ENCODE results near the gene DLX2. TPM values are rescaled to one million over a fixed set of nuclear protein-coding genes. Genes with fewer than 3 reads are reported as not detected.
"Not testable (repeated sequence)": the region's sequence is repeated elsewhere in the genome, so short reads cannot be mapped to it uniquely, and the experiment has no call there.

The DLX2 gene
- total RNA-seq (2022) (0.79 and 0.82 TPM in 2 replicates), Bru-seq, nascent RNA (percentile 26 among the genes with signal in this experiment), BruChase-seq, experiment 1, labeled RNA remaining after a 2-hour chase (percentile 46 among the genes with signal in this experiment), BruChase-seq, experiment 2, labeled RNA remaining after a 6-hour chase (percentile 37 among the genes with signal in this experiment)
- long read RNA-seq, partial matches to known transcripts = 0 of 3 reads
- long read RNA-seq, other reads (novel, unspliced or antisense) = 0 of 3 reads

DNA sequence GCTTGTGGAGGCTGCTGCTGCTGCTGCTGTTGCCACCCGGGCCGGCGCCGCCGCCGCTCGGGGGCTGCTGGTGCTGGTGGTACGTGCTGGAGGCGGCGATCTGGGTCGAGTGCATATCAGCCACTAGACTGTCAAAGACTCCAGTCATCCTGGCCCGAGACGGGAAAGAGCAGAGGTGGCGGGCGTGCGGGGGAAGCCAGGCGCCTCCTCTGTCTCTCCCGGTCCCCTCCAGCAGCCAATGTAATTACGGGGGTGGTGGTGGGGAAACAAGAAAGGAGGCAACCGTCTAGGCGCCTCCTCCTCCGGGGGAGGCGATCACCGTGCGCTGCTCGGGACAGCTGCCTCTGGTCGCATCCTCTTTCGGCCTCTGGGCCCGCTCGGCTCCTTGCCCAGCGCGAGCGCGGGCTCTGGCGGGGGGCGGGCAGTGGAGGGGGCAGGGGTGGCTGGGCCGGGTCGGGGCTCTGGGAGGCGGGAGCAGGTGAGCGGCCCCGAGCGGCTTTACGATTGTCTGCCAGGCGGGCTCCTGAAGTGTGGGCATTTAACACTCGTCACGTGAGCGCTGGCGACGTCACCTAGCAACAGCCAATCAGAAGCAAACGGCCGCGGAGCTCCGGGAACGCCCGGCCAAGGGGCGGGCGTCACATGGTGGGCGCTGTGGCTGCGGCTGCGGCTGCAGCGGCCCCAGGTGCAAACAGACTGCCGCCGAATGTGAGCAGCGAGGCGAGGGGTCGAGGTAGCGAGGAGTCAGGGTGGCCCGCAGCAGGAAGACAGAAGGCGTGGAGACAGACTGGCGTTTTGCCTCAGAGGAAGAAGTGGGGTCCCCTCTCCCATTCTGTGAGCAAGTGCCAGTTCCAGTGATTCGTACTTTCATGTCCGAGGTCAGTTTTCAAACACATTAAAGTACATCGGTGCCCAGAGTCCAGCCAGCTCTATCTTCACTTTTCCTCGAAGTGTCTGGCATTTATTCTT is at the start of gene DLX2:
Gene DLX2 (minus strand): TSS at position 510 of the 969 bp plus-strand sequence. CDS start 362 bp downstream, at position 148.
- peaks cover 14% of the 10 kb centered on the region for H3K4me1 Mint-ChIP-seq (ENCODE audit: low read depth, unreplicated experiment)
- H3K36me3 Mint-ChIP-seq (ENCODE audit: insufficient read depth, unreplicated experiment) = peaks cover 16% of the 10 kb centered on the region
- BruUV-seq (replicated peaks) = no TSS peak
- Histone ChIP-seq H3K36me3 (ENCODE audit: control insufficient read depth, insufficient read depth, low read length) (no peaks in the 10 kb centered on the region), H3K27me3 (replicated peaks; ENCODE audit: control insufficient read depth, insufficient read depth, low read length) (no peaks in the 10 kb centered on the region), H3K9me3 (no peaks in the 10 kb centered on the region), H3K4me1 (peaks cover 11% of the 10 kb centered on the region), H3K4me3 (ENCODE audit: low read depth, low read length) (peak within 1 kb of the TSS; percentile 62)
- DNase-seq = peak; percentile 89 to 93
- intact Hi-C loops (cut with micrococcal nuclease; ENCODE audit: unreplicated experiment) = loop anchor here (1.0 to 5.0 kb wide), 7 partner anchors 17 to 528 kb away; partner anchors contain the start of genes DLX1, DYNC1I2, METAP1D and SLC25A12
- ChIA-PET CTCF (interaction anchor here (0.6 to 1.7 kb wide), 10 partner anchors 9 to 504 kb away, joined by 3 to 10 read pairs (median 4); partner anchors contain the start of genes DLX1 and HAT1), POLR2A (interaction anchor here (0.6 to 2.8 kb wide), 4 partner anchors 18 to 392 kb away, joined by 3 to 16 read pairs (median 6); partner anchors contain the start of genes DLX1 and HAT1)
- peaks cover 3% of the 10 kb centered on the region for H3K27me3 Mint-ChIP-seq (ENCODE audit: insufficient read depth, unreplicated experiment)
- H3K9me3 Mint-ChIP-seq (ENCODE audit: unreplicated experiment) = no peaks in the 10 kb centered on the region
- no peak for TF ChIP-seq CTCF (IDR thresholded peaks at IDR 0.05; ENCODE audit: insufficient read depth in 1 of 2, low read depth in 1 of 2, low read length in 1 of 2, severe bottlenecking in 1 of 2, unreplicated experiment in 1 of 2)
- H3K27ac Mint-ChIP-seq (ENCODE audit: unreplicated experiment) = peak within 1 kb of the TSS; percentile 48
- peak within 1 kb of the TSS; percentile 88 for H3K4me3 Mint-ChIP-seq (ENCODE audit: unreplicated experiment)

DNA sequence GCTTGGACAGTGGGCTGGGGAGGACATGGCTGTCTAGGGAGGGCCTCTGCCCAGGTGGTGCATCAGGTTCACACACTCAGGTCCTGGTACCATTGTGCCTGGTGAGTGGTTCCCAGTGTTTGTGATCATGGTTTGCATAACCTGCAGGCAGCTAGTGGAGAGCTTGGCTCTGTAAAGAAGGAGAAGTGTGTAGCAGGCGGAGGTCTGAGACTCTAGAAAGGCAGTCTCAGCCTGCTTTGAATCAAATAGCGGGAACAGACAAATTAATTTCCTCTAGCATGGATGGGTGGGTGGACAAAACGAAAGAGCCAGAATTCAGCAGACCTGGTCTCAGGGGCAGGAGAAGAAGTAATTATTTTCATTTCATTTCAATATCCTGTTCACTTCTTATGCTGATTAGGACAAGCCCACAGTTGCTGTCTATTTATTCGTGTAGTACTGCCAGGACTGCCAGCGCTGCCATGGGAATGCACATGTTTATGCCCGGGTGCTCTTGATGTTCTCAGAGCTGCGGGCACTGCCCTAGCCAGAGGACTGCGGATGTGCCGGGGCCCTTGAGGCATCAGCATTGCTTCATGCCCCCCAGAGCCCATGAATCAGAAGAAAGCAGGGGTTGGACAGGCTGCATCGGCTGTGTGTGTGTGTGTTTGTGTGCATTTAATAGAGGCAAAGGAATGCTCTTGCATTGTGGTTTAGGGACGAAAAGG is 45.4 kb upstream of the DLX2 start:
- Histone ChIP-seq H3K9me3 (no peaks in the 10 kb centered on the region), H3K27me3 (replicated peaks; ENCODE audit: control insufficient read depth, insufficient read depth, low read length) (no peaks in the 10 kb centered on the region), H3K4me3 (ENCODE audit: low read depth, low read length) (no peak overlapping the region), H3K36me3 (ENCODE audit: control insufficient read depth, insufficient read depth, low read length) (no peaks in the 10 kb centered on the region), H3K4me1 (no peaks in the 10 kb centered on the region)
- intact Hi-C loops (cut with micrococcal nuclease; ENCODE audit: unreplicated experiment) = no loop called here
- no TSS peak for BruUV-seq (replicated peaks)
- Mint-ChIP-seq H3K36me3 (ENCODE audit: insufficient read depth, unreplicated experiment) (no peaks in the 10 kb centered on the region), H3K27ac (ENCODE audit: unreplicated experiment) (no peak overlapping the region), H3K27me3 (ENCODE audit: insufficient read depth, unreplicated experiment) (peaks cover 9% of the 10 kb centered on the region), H3K4me1 (ENCODE audit: low read depth, unreplicated experiment) (no peaks in the 10 kb centered on the region), H3K4me3 (ENCODE audit: unreplicated experiment) (no peak overlapping the region), H3K9me3 (ENCODE audit: unreplicated experiment) (no peaks in the 10 kb centered on the region)
- no peak for DNase-seq
- CTCF ChIA-PET = no interaction called here
- POLR2A ChIA-PET = no interaction called here
- no peak for TF ChIP-seq CTCF (IDR thresholded peaks at IDR 0.05; ENCODE audit: insufficient read depth in 1 of 2, low read depth in 1 of 2, low read length in 1 of 2, severe bottlenecking in 1 of 2, unreplicated experiment in 1 of 2)

- no peaks in the 10 kb centered on the region for H3K4me1 Mint-ChIP-seq (ENCODE audit: low read depth, unreplicated experiment)
- H3K9me3 ChIP-seq = no peaks in the 10 kb centered on the region
- TF ChIP-seq CTCF (IDR thresholded peaks at IDR 0.05; ENCODE audit: insufficient read depth in 1 of 2, low read depth in 1 of 2, low read length in 1 of 2, severe bottlenecking in 1 of 2, unreplicated experiment in 1 of 2) = no peak
- intact Hi-C loops (cut with micrococcal nuclease; ENCODE audit: unreplicated experiment) = no loop called here
- H3K4me3 ChIP-seq (ENCODE audit: low read depth, low read length) = no peak overlapping the region
- no peak overlapping the region for H3K27ac Mint-ChIP-seq (ENCODE audit: unreplicated experiment)
- ChIA-PET CTCF (no interaction called here), POLR2A (no interaction called here)
- H3K4me3 Mint-ChIP-seq (ENCODE audit: unreplicated experiment) = no peak overlapping the region
- BruUV-seq (replicated peaks) = no TSS peak
- H3K36me3 ChIP-seq (ENCODE audit: control insufficient read depth, insufficient read depth, low read length) = no peaks in the 10 kb centered on the region
- peaks cover 9% of the 10 kb centered on the region for H3K27me3 Mint-ChIP-seq (ENCODE audit: insufficient read depth, unreplicated experiment)
- H3K9me3 Mint-ChIP-seq (ENCODE audit: unreplicated experiment) = no peaks in the 10 kb centered on the region
- DNase-seq = no peak
- H3K36me3 Mint-ChIP-seq (ENCODE audit: insufficient read depth, unreplicated experiment) = no peaks in the 10 kb centered on the region
- H3K27me3 ChIP-seq (replicated peaks; ENCODE audit: control insufficient read depth, insufficient read depth, low read length) = no peaks in the 10 kb centered on the region
- no peaks in the 10 kb centered on the region for H3K4me1 ChIP-seq
These were observed 41.1 kb upstream of the DLX2 start for GRCh38 chr2:172143817-172144216.

DNA sequence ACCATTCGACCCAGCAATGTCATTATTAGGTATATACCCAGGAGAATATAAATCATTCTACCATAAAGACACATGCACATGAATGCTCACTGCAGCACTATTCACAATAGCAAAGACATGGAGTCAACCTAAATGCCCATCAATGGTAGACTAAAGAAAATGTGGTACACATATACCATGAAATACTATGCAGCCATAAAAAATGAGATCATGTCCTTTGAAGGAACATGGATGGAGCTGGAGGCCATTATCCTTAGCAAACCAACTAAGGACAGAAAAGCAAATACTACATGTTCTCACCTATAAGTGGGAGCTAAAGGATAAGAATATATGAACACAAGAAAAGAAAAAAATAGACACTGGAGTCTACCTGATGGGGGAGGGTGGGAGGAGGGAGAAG is 36.0 kb upstream of the DLX2 start:
- BruUV-seq (replicated peaks); DNase-seq; H3K36me3 Mint-ChIP-seq (ENCODE audit: insufficient read depth, unreplicated experiment); H3K9me3 ChIP-seq; H3K36me3 ChIP-seq (ENCODE audit: control insufficient read depth, insufficient read depth, low read length); H3K27ac Mint-ChIP-seq (ENCODE audit: unreplicated experiment); POLR2A ChIA-PET; H3K4me3 ChIP-seq (ENCODE audit: low read depth, low read length); H3K9me3 Mint-ChIP-seq (ENCODE audit: unreplicated experiment); H3K27me3 ChIP-seq (replicated peaks; ENCODE audit: control insufficient read depth, insufficient read depth, low read length); H3K27me3 Mint-ChIP-seq (ENCODE audit: insufficient read depth, unreplicated experiment); H3K4me1 ChIP-seq; H3K4me3 Mint-ChIP-seq (ENCODE audit: unreplicated experiment); H3K4me1 Mint-ChIP-seq (ENCODE audit: low read depth, unreplicated experiment); CTCF ChIA-PET; intact Hi-C loops (cut with micrococcal nuclease; ENCODE audit: unreplicated experiment): not testable (repeated sequence)
